ENCODE data around the gene IQGAP2.
"Not testable (repeated sequence)": the region's sequence is repeated elsewhere in the genome, so short reads cannot be mapped to it uniquely, and the experiment has no call there.

IQGAP2 gene

GRCh38 chr5:76514713-76515112 is 111.6 kb downstream of the IQGAP2 start:
- no peak for DNase-seq

DNA sequence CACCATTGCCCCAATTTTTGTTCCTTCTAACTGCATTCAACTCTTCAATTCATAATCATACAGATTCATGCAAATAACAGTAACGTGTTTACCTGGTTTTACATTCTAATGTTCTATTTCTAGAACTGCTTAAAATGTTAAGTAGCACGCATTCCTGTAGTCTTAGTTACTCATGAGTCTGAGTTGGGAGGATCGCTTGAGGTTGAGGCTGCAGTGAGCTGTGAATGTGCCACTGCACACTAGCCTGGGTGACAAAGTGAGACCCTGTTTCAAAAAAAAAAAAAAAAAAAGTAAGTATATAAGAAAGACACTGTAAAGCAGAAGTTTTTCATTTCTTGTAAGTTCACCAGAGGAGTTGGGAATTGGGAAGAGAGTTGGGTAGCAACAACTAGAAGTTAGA is 114.2 kb downstream of the IQGAP2 start:
- no peak for DNase-seq

DNA sequence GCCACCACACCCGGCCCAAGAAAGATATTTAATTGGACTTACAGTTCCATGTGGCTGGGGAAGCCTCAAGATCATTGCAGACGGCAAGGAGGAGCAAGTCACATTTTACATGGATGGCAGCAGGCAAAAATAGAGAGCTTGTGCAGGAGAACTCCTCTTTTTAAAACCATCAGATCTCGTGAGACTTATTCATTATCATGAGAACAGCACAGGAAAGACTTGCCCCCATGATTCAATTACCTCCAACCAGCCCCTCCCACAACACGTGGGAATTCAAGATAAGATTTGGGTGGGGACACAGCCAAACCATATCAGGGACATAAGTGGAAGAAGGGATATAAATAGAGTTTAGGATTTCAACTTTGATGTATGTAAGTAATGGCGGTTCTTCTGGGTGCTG is 115.2 kb downstream of the IQGAP2 start:
- DNase-seq = not testable (repeated sequence)

GRCh38 chr5:76521240-76521758 is 118.2 kb downstream of the IQGAP2 start:
- no peak for DNase-seq

GRCh38 chr5:76522103-76522935 is 119.2 kb downstream of the IQGAP2 start:
- no peak for DNase-seq

- no peak for DNase-seq
These were observed 121.2 kb downstream of the IQGAP2 start for GRCh38 chr5:76524101-76524835.

GRCh38 chr5:76524868-76525267 is 121.8 kb downstream of the IQGAP2 start:
- DNase-seq = no peak

DNA sequence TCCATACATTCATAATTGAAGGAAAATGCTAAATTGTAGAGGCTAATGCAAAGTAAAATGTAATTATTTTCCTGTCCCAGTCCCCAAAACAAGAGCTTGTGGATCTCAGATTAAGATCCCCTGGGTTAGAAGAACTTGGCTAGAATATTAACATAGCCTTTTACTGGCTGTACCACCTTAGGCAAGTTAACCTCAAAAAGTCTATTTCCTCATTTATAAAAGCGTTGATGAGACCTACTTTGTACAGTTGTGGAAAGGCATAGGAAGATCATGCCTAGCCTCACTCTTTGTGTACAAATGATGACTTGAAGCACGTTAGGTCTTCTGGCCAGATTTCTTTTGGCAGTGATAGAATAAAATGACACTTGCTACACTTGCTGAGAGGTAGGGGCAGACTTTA is 122.9 kb downstream of the IQGAP2 start:
- no peak for DNase-seq

DNA sequence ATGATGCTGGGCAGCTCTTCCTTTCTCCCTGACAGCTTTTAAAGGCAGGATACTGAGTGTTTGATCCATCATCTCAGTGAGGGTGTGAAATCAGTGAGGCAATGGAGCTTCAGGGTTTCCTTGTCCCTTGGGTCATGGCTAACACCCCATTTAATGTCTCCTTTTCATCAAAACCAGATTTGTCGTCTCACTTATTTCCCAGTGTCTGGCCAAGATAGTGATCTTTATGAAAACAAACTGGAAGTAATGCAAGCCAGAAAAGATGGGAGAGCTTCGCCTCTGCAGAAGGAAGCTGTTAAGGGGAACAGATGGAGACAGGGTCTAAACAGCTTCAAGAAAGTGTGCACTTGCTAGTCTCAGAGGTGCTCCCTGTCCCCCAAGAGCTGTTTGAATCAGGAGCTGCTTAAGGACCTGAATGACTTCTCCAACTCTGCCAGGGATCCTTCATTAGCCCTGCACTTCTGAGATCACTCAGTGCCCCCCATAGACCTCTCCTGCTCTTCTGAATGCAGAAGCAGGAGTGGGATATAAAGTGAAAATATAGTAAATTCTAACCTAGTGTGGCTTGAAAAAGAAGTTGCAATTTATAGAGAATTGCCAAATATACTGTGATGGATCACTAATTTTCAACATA is 124.0 kb downstream of the IQGAP2 start:
- no peak for DNase-seq

DNA sequence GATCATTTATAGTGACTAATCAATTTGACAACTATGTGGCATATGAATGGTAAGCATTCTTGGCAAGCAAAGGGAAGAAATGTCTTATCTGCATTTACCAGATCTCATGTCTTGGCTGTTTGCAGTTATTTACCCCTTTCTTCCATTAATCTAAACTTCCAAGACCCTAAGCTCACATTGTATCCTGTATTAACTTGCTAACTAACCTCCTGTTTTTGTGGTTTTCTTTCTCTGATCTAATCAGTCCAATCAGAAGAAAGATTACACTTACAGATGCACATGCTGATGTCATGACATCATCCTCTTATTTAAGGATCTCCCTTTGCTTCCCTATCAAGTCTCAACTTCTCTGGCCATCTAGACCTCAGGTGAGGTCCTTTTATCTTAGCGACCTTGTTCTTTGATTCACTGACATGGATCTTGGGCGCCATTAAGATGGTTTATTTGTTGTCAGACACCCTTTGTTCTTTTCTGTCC is 124.6 kb downstream of the IQGAP2 start:
- no peak for DNase-seq

DNA sequence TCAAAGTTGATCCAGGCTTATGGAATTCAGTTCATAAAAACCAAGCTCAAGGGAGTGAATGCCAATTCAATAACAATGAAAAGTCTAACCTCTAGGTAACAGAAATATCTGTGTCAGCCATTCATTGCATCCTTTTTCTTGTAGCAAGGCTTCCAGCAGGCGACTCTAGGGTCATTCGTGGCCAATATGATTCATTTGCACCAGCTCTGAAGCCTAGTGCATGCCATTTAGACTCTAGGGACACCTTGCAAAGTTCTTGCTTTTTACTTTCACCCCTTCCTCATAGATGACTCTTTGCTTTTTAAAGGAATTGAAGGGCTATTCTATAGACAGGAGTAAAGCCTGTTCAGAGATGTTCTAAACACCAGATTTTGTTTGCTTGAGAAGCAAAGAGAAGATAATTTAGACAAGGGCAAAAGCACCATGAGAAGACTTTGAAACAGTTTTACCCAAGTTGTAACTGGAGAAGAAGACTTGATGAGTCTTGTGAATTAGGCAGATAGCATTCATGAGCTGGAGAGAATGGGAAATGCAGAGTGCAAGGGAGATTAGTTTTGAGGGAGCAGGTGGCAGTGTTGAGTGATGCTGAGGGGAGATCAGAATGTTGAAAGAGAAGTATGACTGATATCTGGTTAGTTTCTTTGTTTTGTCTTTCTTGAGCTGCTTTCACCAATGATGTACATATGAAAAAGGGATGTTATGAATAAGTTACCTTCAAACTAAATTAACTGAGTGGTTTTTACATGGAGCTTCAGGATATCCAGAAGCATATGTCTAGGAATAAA is 125.7 kb downstream of the IQGAP2 start:
- no peak for DNase-seq

GRCh38 chr5:76529464-76530344 is 126.6 kb downstream of the IQGAP2 start:
- no peak for DNase-seq

GRCh38 chr5:76532052-76532451 is 129.0 kb downstream of the IQGAP2 start:
- no peak for DNase-seq

GRCh38 chr5:76532973-76533372 is 129.9 kb downstream of the IQGAP2 start:
- no peak for DNase-seq

DNA sequence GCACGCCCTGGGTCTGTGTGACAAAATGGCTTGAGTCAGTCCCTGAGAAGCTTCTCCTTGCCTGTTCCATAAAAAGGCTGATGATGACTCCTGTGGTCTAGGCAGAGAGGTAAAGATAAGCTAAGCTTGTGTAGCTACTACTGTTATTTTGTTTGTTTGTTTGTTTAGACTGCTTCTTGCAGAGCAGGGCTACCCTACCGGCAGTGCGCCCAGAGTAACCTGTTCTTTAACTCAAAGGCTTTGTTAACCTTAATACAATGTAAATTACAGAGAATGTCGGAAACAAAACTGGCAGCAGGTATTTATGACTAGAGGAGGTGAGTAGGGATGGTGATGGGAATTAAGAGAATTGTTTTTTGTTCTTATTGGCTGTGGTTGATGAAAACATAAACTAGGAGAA is 132.5 kb downstream of the IQGAP2 start:
- DNase-seq = no peak

GRCh38 chr5:76537073-76537543 is 134.0 kb downstream of the IQGAP2 start:
- DNase-seq = no peak

GRCh38 chr5:76542241-76542640 is 139.2 kb downstream of the IQGAP2 start:
- no peak for DNase-seq

DNA sequence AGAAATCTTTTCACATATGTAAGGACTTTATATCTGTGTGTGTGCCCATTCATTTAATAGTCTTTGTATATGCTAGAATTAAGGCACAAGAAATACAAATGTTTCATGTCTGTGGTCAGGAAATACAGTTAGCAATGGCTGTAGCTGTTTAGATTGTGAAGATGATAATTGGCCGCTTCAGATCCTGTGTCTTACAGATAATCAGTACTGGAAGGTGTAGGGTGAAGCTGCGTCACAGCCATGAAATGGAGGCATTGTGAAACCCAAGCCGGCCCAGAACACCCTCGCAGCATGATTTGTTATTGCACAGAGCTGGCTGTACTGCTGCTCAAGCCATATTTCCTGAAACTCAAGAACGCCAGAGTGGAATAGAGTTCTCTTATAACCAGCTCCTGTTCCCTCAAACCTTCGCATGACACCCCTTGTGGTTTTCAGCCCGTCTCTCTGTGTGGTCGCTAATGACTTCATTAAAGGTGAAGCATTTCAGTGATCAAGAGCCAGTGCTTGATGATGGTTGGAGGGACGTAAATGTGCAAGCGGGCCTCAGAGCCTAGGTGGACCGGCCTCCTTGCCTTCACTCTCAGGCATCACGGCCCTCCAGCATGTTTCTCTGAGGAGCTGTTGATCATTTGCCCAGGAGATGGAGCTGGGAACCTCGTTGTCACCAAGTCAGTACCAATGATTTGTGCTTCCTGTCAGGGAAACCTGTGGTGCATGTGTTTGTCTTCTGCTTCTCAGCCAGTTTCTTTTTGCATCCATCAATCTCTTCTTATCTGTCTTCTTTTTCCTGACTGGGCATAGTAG is 140.0 kb downstream of the IQGAP2 start:
- no peak for DNase-seq

- no peak for DNase-seq
These were observed 141.3 kb downstream of the IQGAP2 start for GRCh38 chr5:76544268-76544926.

DNA sequence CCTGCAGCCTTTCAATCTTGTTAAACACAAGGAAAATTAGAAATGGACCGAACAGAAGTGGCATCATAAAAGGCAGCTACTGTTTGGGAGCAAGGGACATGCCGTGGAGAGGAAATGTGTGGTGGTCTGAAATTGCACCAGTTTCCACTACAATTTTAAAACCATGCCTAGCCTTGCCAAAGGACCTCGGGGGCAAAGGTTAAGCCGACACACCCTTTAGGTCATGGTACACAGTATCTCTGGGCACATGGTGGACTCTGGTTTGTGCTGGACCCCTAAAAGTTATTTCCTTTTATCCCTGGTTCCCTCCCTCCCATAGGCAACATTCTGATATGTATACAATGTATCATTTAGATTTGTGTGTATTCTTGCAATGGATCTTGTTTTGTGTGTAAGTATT is 142.1 kb downstream of the IQGAP2 start:
- no peak for DNase-seq

All from cerebellar nuclear complex (tissue), 1 donor.